ENCODE data around the gene SEMA4B.

DNA sequence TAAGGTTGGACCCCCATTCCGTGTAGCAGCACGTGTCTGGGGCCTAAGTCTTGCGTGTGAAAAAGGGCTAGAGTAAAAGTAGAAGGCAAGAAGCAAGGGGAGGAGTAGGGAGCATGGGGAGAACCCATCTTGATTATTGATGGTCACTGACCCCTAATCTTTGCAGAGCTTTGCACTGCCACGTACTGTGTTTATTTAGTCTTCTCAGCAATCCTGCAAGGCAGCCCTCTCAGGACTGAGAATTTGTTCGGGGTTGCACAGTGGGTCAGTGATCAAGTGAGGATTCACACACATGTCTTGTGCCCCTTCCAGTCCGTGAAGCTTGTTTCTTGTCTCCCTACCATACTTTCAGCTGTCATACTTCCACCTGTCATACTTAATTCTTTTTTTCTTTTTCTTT is 7.2 kb downstream of the SEMA4B start:
- TF ChIP-seq POLR2AphosphoS5 (IDR thresholded peaks at IDR 0.05) (no peak), EP300 (IDR thresholded peaks at IDR 0.05) (no peak)
- TF ChIP-seq, protein P1, sequence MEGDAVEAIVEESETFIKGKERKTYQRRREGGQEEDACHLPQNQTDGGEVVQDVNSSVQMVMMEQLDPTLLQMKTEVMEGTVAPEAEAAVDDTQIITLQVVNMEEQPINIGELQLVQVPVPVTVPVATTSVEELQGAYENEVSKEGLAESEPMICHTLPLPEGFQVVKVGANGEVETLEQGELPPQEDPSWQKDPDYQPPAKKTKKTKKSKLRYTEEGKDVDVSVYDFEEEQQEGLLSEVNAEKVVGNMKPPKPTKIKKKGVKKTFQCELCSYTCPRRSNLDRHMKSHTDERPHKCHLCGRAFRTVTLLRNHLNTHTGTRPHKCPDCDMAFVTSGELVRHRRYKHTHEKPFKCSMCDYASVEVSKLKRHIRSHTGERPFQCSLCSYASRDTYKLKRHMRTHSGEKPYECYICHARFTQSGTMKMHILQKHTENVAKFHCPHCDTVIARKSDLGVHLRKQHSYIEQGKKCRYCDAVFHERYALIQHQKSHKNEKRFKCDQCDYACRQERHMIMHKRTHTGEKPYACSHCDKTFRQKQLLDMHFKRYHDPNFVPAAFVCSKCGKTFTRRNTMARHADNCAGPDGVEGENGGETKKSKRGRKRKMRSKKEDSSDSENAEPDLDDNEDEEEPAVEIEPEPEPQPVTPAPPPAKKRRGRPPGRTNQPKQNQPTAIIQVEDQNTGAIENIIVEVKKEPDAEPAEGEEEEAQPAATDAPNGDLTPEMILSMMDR (IDR thresholded peaks at IDR 0.05), result no peak
